ENCODE results near the gene CRLF2. TPM values are rescaled to one million over a fixed set of nuclear protein-coding genes. Genes with fewer than 3 reads are reported as not detected.

Gene CRLF2
- total and polyA plus RNA-seq, 4 donors: 0.19 TPM; not detected in 3

DNA sequence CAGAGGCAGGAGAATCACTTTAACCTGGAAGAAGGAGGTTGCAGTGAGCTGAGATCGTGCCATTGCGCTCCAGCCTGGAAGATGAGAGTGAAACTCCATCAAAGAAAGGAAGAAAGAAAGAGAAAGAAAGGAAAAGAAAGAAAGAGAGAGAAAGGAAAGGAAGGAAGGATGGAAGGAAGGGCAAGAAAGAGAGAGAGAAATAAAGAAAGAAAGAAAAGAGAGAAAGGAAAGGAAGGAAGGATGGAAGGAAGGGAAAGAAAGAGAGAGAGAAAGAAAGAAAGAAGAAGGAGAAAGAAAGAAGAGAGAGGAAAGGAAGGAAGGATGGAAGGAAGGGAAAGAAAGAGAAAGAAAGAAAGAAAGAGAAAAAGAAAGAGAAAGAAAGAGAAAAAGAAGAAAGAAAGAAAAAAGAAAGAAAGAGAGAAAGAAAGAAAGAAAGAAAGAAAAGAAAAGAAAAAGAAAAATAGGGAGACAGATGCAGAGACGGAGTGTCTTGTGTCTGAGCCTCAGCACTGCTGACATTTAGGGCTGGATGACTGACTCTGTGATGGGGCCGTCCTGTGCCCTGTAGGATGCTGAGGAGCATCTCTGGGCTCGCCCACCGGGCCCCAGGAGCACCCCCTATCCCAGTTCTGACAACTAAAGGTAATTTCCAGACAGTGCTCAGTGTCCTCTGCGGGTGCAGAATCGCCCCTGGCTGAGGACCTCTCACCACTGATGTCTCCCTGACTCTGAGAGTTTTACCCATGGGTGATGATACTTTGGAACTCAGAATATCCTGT, 61.7 kb downstream of the CRLF2 start:
- H3K27me3 ChIP-seq (ENCODE audit: control insufficient read depth in 4 of 4, insufficient read depth in 4 of 4, low read length in 3 of 4): no peaks in the 10 kb centered on the region
- H3K9me3 ChIP-seq (ENCODE audit: control insufficient read depth in 4 of 4, low read length in 3 of 4): no peaks in the 10 kb centered on the region
- no peaks in the 10 kb centered on the region for H3K36me3 ChIP-seq (ENCODE audit: control insufficient read depth in 4 of 4, insufficient read depth in 3 of 4, low read depth in 1 of 4, low read length in 3 of 4)
- H3K27ac ChIP-seq (ENCODE audit: low read depth in 1 of 2, low read length in 2 of 2): no peak overlapping the region
- no peak overlapping the region for H3K4me3 ChIP-seq (ENCODE audit: low read depth in 1 of 3, low read length in 3 of 3)
- H3K9ac ChIP-seq (ENCODE audit: low read depth in 1 of 2, low read length in 2 of 2): no peak overlapping the region
- no peaks in the 10 kb centered on the region for H3K4me1 ChIP-seq (ENCODE audit: control insufficient read depth in 4 of 4, insufficient read depth in 4 of 4, low read length in 3 of 4)
- WGBS: 66% methylated on average over 8 of the region's 8 CpGs
- TF ChIP-seq, protein P1, sequence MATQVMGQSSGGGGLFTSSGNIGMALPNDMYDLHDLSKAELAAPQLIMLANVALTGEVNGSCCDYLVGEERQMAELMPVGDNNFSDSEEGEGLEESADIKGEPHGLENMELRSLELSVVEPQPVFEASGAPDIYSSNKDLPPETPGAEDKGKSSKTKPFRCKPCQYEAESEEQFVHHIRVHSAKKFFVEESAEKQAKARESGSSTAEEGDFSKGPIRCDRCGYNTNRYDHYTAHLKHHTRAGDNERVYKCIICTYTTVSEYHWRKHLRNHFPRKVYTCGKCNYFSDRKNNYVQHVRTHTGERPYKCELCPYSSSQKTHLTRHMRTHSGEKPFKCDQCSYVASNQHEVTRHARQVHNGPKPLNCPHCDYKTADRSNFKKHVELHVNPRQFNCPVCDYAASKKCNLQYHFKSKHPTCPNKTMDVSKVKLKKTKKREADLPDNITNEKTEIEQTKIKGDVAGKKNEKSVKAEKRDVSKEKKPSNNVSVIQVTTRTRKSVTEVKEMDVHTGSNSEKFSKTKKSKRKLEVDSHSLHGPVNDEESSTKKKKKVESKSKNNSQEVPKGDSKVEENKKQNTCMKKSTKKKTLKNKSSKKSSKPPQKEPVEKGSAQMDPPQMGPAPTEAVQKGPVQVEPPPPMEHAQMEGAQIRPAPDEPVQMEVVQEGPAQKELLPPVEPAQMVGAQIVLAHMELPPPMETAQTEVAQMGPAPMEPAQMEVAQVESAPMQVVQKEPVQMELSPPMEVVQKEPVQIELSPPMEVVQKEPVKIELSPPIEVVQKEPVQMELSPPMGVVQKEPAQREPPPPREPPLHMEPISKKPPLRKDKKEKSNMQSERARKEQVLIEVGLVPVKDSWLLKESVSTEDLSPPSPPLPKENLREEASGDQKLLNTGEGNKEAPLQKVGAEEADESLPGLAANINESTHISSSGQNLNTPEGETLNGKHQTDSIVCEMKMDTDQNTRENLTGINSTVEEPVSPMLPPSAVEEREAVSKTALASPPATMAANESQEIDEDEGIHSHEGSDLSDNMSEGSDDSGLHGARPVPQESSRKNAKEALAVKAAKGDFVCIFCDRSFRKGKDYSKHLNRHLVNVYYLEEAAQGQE (IDR thresholded peaks at IDR 0.05): no peak
- TF ChIP-seq SP1 (IDR thresholded peaks at IDR 0.05): no peak
- no peak for TF ChIP-seq RAD21 (IDR thresholded peaks at IDR 0.05)
- TF ChIP-seq FOXA2 (IDR thresholded peaks at IDR 0.05): no peak
- TF ChIP-seq, protein P2, sequence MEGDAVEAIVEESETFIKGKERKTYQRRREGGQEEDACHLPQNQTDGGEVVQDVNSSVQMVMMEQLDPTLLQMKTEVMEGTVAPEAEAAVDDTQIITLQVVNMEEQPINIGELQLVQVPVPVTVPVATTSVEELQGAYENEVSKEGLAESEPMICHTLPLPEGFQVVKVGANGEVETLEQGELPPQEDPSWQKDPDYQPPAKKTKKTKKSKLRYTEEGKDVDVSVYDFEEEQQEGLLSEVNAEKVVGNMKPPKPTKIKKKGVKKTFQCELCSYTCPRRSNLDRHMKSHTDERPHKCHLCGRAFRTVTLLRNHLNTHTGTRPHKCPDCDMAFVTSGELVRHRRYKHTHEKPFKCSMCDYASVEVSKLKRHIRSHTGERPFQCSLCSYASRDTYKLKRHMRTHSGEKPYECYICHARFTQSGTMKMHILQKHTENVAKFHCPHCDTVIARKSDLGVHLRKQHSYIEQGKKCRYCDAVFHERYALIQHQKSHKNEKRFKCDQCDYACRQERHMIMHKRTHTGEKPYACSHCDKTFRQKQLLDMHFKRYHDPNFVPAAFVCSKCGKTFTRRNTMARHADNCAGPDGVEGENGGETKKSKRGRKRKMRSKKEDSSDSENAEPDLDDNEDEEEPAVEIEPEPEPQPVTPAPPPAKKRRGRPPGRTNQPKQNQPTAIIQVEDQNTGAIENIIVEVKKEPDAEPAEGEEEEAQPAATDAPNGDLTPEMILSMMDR (IDR thresholded peaks at IDR 0.05; ENCODE audit: low read depth, low read length, missing input control): no peak
- TF ChIP-seq FOXA1 (IDR thresholded peaks at IDR 0.05): no peak
- no peak for DNase-seq (ENCODE audit: low spot score)

DNA sequence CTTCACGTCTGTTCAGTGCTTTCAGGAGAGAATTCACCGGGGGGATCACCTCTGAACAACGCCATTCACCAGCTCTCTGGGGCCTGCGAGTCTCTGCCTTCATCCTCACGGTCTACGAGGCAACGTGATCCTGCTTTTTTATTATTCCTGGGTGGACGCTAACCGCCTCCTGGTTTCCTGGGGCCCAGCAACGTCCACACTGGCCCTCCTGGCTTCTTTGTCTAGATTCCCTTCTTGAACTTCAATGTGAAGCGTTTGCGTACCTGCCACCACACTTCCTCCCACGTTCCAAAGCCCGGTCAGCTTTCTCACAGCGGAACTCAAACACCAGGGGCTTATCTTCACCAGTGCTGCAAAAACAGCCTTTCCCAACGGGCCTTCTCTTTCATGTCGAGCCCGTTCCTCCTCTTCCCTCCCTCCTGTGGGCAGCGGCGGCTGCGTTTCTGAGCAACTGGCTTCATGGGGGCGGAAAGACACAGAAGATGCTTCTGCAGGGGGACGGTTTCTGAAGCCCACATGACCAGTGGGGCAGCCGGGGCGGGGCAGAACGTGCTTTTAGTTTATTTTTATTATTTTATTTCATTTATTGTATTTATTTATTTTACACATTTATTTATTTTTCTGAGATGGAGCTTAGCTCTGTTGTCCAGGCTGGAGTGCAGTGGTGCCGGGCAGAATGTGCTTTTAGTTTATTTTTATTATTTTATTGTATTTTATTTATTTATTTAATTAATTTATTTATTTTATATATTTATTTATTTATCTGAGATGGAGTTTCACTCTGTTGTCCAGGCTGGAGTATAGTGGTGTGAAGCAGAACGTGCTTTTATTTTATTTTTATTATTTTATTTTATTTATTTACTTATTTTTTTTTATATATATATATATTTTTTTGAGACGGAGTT, 64.6 kb downstream of the CRLF2 start:
- WGBS: 65% methylated on average over 29 of the region's 29 CpGs
- Histone ChIP-seq H3K4me3 (ENCODE audit: low read depth in 1 of 3, low read length in 3 of 3) (no peak overlapping the region), H3K9ac (ENCODE audit: low read depth in 1 of 2, low read length in 2 of 2) (no peak overlapping the region), H3K27ac (ENCODE audit: low read depth in 1 of 2, low read length in 2 of 2) (no peak overlapping the region), H3K9me3 (ENCODE audit: control insufficient read depth in 4 of 4, low read length in 3 of 4) (no peaks in the 10 kb centered on the region), H3K4me1 (ENCODE audit: control insufficient read depth in 4 of 4, insufficient read depth in 4 of 4, low read length in 3 of 4) (no peaks in the 10 kb centered on the region), H3K27me3 (ENCODE audit: control insufficient read depth in 4 of 4, insufficient read depth in 4 of 4, low read length in 3 of 4) (no peaks in the 10 kb centered on the region), H3K36me3 (ENCODE audit: control insufficient read depth in 4 of 4, insufficient read depth in 3 of 4, low read depth in 1 of 4, low read length in 3 of 4) (no peaks in the 10 kb centered on the region)
- TF ChIP-seq TAF1 (conservative IDR thresholded peaks at IDR 0.05) (no peak), GABPA (IDR thresholded peaks at IDR 0.05 in 1 of 2, conservative IDR thresholded peaks at IDR 0.05 in 1 of 2) (no peak), RAD21 (IDR thresholded peaks at IDR 0.05) (no peak), JUND (IDR thresholded peaks at IDR 0.05) (no peak), YY1 (IDR thresholded peaks at IDR 0.05) (no peak), EGR1 (IDR thresholded peaks at IDR 0.05; ENCODE audit: low read depth in 2 of 2) (no peak), FOXA2 (IDR thresholded peaks at IDR 0.05) (no peak)
- TF ChIP-seq, protein P3, sequence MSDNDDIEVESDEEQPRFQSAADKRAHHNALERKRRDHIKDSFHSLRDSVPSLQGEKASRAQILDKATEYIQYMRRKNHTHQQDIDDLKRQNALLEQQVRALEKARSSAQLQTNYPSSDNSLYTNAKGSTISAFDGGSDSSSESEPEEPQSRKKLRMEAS (IDR thresholded peaks at IDR 0.05): no peak
- TF ChIP-seq, protein P4, sequence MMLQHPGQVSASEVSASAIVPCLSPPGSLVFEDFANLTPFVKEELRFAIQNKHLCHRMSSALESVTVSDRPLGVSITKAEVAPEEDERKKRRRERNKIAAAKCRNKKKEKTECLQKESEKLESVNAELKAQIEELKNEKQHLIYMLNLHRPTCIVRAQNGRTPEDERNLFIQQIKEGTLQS (IDR thresholded peaks at IDR 0.05): no peak
- TF ChIP-seq, protein P5, sequence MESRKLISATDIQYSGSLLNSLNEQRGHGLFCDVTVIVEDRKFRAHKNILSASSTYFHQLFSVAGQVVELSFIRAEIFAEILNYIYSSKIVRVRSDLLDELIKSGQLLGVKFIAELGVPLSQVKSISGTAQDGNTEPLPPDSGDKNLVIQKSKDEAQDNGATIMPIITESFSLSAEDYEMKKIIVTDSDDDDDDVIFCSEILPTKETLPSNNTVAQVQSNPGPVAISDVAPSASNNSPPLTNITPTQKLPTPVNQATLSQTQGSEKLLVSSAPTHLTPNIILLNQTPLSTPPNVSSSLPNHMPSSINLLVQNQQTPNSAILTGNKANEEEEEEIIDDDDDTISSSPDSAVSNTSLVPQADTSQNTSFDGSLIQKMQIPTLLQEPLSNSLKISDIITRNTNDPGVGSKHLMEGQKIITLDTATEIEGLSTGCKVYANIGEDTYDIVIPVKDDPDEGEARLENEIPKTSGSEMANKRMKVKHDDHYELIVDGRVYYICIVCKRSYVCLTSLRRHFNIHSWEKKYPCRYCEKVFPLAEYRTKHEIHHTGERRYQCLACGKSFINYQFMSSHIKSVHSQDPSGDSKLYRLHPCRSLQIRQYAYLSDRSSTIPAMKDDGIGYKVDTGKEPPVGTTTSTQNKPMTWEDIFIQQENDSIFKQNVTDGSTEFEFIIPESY (IDR thresholded peaks at IDR 0.05): no peak
- no peak for DNase-seq (ENCODE audit: low spot score)
